ENCODE data around the gene NECTIN4. TPM values are rescaled to one million over a fixed set of nuclear protein-coding genes. Genes with fewer than 3 reads are reported as not detected.

Gene NECTIN4
- total and polyA plus RNA-seq, 10 of the 15 experiments (the other 5 are each of a cell fraction or from before 2014, with no cell fraction given), result 2.8 to 8.7 (median 3.7) TPM

- no peak for TF ChIP-seq SREBF2 (IDR thresholded peaks at IDR 0.05; ENCODE audit: low read length)
- TF ChIP-seq CEBPB (IDR thresholded peaks at IDR 0.05; ENCODE audit: borderline replicate concordance in 1 of 2, low read depth in 2 of 2, low read length in 2 of 2), result no peak
- TF ChIP-seq SUPT20H (IDR thresholded peaks at IDR 0.05; ENCODE audit: borderline replicate concordance, control insufficient read depth, low read depth, low read length), result no peak
- TF ChIP-seq E2F8 (IDR thresholded peaks at IDR 0.05; ENCODE audit: low read depth, partially characterized antibody), result no peak
- TF ChIP-seq ZNF592 (IDR thresholded peaks at IDR 0.05), result no peak
- TF ChIP-seq NBN (IDR thresholded peaks at IDR 0.05), result no peak
- no peak for TF ChIP-seq CREB1 (IDR thresholded peaks at IDR 0.05; ENCODE audit: low read depth)
- no peak for TF ChIP-seq TAF1 (IDR thresholded peaks at IDR 0.05; ENCODE audit: borderline replicate concordance, low read depth, low read length)
Measured at GRCh38 chr1:161077426-161077825, 11.9 kb downstream of the NECTIN4 start (continued).

Data from GM12878 (cell line).